Muscle of arm (tissue), 12 donors: ENCODE data around the gene PRICKLE2. TPM values are rescaled to one million over a fixed set of nuclear protein-coding genes. Genes with fewer than 3 reads are reported as not detected.

Experiments
- DNase-seq: peaks from one replicate; pipeline ENCODE4 v3.0.0-alpha.2; 2013
- polyA plus RNA-seq, 12 donors: library from polyadenylated mRNA; unstranded; fragments of 120-200 nt; gene quantifications; one replicate each; pipeline ENCODE4 v1.2.1, GENCODE V29; 2013; ENCODE audit not compliant: insufficient read length in 12 of 12

PRICKLE2 gene
- polyA plus RNA-seq, 12 donors, result 6.7 to 14.4 (median 10.0) TPM; not detected in 1

DNA sequence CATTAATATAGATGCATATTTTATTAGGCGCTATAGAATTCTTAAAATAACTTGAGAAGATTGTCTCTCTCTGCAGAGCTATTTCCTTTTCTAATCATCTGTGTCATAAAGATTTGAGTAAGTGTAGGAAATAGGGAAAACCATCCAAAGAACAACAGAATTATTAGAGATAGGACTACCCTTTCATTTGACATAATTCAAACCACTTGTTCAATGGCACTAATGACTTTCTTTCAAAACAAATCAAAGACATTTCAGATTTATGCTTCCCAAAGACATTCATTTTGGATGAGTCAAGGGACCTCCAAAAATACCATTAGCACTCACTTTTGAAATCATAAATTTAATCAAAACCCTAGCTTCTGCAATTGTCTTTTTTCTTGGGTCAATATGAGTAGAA lies 29.5 kb downstream of the PRICKLE2 start:
- DNase-seq, result no peak

DNA sequence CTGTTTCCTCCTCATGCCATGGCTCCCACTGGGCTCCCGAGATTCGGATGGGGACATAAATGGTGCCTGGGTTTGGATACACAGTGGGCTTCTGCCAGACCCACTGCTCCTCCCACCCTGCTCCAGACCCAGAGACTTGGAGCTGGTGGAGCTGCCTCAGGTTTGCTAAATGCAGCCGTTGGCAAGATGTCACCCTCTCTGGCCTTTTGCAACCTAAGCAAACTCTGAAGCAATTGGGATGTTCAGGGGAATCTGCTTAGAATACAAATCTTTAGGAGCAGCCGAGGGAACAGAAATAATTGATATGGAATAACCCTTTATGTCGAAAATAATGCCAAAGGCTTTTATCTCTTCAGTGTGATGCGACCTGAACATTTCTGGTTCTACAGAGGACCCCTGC lies 33.4 kb downstream of the PRICKLE2 start:
- DNase-seq, result no peak

DNA sequence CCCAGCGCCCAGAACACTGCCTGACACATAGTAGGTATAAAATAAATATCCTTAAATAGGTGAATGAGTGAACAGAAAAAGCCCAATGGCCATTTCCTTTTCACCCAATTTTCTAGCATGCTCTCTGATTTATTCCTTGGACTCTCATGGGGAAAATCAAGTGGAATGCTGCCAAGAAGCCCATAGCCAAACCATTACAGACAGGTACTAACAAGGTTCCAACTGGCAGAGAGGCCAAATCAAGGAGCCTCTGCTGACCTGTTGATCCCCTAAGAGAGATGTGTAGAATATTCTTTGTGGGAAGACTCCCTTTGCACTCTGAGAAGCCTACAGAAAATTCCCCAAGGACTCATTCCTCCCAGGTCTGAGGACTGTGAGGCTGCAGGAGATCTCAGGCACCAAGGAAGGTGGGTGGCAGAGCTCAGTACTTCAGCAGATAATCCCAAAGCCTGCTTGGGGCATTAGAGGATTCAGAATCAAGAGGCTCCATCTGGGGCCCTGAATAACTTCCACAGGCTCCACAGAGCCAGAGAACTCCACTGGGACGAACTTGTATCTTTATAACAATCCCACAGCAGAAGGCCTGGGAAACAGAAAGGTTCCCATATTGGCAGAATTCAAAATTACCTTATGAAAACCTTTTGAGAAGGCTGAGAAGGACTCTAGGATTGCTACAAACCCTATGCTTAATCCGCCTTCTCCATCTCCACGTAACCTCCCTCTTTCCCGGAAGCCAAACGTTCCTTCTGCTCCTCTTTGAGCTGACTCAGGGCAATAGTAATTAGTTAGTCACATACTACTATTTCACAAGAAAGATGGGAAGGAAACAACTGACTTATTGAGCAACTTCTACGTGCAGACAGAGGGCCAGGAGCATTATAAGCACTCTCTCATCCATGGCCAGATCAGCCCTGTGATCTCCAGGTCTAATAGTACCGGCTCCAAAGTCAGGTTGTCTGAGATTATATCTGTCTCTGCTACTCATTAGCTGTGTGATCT lies 34.5 kb downstream of the PRICKLE2 start:
- no peak for DNase-seq

DNA sequence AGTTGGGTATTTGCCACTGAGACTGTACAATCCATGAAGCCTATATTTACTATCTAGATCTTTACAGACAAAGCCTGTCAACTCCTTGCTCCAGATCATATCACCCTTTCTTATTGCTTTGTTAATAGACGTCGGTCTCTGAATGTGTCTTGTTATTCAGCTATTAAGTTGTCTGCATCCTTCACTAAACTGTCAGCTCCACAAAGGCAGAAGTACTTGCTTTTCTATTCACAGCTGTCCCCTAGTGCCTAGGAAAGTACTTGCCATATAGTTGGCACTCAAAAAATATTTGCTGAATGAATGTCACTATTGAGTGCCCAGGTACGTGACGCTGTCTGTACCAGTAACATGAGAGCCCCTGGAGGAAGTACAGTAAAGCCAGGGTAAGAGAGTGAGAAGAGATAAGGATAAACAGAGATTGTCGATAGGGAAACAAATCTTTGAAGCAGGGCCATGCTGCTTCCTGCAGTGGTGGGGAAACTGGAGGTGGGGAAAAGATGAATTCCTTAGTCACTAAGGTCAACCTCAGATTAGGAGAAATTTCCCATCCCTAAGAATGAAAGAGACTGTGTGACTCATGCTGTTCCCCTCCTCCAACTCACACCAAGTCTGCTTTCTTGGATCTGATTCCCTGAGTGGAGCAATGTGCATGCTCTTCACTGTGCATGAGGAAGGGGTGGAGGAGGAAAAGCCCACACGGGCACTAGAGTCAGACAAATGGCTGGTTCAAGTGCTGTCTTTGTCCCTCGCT lies 36.3 kb downstream of the PRICKLE2 start:
- peak; percentile 44 for DNase-seq

DNA sequence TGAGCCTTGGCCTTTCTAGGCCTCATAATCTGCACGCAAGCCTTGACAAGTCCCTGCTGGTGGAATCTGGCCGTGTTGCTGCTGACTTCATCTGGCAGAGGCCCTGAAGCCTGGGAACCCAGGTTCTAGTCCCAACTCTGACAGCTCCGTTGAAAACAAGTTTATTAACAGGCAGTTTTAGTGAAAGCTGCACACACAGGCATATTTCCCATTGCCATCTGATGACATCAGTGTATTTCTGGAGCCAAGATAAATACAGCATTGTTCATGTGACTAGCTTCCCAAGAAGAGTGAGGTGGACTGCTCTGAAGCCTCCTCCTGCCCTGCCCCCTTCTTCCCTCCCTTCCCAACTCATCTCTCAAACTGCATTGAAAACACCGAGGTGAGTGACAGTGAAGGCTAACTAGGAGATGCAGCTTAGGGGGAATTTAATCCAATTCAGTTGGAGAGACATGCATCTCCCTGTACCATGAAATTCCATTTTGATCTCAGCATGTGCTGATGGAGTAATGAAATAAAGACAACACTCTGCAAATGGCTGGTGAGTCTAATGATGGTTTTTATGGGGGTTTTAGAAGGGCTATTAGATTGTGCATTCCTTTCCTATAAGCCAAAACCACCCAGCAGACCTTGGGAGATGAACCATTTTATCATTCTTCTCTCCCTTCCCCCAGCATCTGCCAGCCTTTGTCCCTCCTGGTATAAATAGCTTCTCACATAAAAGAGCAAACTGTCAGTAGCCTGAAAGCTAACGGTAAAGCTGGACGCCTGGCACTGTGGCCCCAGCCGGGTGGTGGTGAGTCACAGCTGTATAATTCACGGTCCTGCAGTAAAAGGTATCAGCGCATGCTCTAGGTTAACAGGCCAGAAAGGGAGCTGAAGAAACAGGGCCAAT lies 38.0 kb downstream of the PRICKLE2 start:
- DNase-seq, result peak; percentile 89

DNA sequence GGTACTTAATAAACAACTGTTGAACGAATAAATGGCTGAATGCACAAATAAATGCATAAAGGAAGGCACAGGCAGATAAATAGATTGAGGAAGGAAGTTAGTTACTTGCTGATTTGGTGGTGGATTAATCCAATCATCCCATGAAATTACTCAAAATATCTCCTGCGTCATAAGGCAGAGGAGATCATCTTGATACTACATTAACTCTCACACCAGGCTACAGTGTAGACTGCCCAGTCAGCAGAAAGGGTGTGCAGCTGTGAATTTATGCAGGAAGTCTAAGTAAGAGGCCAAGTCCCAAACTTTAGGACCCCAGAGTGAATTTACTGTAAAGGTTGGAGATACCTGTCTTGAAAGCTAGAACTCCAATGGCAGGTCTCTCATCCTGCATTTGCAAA lies 38.6 kb downstream of the PRICKLE2 start:
- no peak for DNase-seq

DNA sequence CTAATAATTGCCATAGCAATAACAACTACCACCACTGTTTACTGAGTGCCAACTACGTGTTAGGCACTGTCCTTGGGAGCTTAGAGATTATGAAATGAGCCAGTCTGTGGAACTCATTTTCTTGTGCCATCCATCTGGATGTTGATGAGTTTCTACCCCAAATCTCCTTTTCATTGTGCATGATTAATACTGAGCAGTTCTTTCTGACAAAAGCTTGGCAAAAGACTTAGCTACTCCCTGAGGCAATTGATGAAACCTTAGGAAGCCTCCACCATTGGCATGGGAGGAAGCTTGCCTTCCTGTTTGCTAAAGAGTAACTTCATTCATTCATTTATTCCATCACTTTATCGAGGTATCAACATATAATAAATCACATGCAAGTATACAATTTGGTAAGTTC lies 39.8 kb downstream of the PRICKLE2 start:
- no peak for DNase-seq

DNA sequence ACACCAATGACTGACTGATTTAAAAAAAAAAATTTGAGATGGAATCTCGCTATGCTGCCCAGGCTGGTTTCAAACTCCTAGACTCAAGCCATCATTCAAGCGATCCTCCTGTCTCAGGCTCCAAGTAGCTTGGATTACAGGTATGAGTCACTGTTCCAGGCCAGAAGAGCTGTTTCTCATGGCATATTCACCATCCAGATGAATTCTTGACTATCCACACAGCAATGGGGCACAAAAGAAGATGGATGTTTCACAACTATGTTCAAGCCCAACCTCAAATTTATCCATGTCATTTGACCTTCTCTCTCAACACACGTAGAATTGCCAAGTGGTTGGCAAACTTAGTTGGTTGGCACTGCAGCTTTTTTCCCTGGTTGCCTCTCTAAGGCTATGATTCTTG lies 40.6 kb downstream of the PRICKLE2 start:
- DNase-seq, result no peak

DNA sequence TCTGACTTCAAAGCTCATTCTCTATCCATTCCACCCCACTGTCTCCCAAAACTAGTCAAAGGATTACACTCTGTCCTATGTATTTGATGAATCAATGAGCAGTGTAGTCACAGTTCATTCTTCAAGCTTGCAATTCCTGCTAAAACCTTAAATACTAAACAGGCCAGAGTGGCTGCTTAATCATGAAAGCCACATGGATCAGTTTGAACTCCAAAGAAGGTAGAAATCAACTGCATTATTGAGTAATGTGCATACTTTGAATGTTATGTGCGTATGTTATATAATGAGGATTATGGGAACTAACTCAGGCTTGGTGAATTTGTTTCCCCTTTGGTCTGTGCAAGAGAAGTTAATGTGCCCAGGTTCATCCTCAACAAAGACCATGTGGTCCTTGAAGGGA lies 45.4 kb downstream of the PRICKLE2 start:
- DNase-seq, result no peak

DNA sequence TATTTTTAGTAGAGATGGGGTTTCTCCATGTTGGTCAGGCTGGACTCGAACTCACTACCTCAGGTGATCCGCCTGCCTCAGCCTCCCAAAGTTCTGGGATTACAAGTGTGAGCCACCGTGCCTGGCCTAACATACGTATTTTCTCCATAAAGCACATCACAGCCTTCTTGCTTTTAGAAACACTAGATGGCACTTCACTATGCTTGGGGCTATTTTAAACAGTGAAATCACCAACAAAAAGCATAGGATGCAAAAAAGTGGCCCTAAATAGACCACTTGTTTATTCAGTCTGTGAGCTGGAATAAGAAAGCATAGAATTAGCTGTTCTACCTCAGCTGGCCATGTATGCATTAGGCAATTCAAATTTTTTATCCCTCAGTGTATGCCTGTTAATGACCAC lies 46.0 kb downstream of the PRICKLE2 start:
- DNase-seq, result no peak

DNA sequence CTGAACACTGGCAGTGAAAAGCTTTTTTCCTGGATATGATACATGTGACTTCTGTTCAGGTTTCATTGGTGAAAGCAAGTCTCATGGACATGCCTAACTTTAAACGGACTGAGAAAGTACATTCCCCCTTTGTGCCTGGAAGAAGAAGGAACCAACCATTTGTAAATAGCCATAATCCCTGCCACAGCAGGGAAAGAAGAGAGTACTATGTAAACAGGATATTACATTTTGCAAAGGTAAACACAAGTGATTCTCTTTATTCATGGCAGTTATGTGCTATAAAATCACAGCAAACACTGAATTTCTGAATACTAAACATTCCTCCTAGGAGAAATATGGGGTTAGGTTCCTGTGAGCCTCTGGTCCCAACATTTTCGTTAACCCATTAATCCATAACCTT lies 46.8 kb downstream of the PRICKLE2 start:
- no peak for DNase-seq

DNA sequence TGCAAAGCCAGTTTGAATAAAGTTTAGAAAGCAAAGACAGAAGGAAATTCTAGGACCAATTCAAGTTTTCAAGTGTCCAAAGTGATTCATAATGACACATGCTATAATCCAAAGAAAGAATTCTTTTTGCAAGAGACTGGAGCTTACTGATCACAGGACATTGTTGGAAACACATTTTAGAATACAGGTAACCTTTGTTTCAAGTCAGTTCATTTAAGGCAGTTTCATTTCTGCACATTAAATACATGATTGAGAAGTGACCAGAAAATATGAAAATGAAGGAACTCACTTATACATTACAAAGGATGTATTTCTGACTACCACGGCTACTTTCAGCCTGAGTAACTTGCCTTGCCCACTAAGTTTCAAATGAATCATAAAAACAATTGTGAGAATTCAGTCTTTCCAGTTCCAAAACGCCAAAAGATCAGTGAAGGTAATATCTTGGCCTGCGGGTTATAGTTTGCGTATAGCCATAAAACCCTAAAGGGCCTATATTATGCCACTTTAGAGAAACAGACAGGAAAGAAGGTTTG lies 48.7 kb downstream of the PRICKLE2 start:
- no peak for DNase-seq

DNA sequence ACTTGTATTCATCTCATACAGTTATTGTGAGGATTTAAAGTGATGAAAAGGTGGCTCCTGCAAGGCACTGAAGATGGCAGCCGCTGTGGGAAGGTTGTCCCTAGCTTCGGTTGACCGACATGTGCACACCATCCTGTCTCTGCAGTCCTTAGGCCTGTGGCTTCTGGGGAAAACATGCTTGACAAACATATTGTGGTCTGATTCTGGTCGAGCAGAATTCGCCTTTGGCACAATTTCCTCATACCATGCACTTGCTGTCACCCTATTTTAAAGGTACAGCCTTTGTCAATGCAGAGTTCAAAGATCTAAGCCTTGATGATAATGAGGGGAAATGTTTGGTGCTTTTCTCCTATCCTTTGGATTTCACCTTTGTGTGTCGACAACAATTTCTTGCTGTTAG lies 50.9 kb downstream of the PRICKLE2 start:
- DNase-seq, result no peak

DNA sequence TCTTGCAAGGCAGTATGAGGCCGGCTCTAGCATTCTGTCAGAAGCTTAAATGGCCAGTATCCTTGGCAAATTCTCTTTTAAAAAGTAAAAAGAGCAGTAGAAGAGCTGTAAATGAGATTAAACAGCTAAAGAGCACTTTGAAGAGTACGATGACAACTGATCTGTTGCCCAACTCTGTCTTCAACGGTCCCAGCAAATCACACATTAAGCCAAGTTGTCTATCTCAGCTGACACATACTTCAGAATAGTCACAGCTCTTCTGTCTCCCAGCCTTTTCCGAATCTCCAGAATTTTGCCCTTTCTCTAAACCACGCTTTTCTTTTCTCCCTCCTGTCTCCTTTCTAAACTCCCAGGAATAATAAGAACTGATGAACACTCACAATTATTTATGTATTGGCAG lies 51.7 kb downstream of the PRICKLE2 start:
- DNase-seq, result no peak

DNA sequence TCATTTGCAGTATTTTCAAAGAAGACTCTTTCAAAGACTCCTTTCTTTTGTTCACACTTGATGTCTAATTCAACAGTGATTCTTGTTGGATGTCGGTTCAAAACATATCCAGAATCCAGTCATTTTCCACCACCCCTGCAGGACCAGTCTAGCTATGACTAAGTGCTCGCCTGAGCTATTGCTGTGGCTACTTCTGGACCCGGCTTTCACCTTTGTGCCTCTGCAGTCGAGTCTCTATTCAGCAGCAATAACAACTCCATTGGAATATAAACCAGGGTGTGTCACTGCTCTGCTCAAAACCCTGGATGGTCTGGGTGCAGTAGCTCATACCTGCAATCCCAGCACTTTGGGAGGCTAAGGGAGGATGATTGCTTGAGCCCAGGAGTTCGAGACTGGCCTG lies 55.0 kb downstream of the PRICKLE2 start:
- no peak for DNase-seq

DNA sequence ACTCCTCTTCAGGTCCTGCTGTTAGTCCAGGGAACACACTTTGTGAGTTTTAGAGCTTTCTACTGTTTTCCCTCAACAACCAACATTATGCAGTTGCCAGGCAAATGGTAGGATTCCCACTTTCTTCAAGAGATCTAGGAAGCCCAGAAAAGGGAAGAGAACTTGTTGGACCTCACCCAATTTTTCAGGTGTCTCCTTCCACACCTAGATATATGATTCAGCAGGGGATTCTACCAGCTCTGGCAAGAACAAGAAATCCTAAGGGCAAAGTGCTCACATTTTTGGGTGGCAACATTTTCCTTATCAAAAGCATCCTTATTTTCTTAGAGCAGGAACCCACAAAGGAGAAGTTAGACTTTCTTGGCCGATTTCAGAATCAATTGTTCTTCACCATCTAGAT lies 57.4 kb downstream of the PRICKLE2 start:
- no peak for DNase-seq

DNA sequence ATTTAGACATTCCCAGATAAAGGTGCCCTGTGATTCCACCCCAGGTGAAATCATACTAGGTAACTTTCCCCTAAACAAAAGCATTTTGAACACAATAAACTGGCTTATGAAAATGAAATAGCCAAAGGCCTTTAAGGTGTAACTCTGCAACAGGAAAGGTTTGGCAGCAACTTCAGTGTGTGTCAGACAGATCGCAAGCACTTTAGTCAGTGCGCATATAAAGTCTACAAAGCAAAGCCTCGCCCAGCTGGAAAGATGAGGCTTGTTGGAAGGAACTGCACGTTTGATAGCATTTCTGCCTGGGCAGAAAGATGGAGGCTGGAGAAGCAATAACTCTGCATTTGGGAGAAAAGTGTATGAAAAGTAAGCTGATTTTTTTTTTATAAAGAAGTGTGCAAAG lies 57.9 kb downstream of the PRICKLE2 start:
- no peak for DNase-seq

DNA sequence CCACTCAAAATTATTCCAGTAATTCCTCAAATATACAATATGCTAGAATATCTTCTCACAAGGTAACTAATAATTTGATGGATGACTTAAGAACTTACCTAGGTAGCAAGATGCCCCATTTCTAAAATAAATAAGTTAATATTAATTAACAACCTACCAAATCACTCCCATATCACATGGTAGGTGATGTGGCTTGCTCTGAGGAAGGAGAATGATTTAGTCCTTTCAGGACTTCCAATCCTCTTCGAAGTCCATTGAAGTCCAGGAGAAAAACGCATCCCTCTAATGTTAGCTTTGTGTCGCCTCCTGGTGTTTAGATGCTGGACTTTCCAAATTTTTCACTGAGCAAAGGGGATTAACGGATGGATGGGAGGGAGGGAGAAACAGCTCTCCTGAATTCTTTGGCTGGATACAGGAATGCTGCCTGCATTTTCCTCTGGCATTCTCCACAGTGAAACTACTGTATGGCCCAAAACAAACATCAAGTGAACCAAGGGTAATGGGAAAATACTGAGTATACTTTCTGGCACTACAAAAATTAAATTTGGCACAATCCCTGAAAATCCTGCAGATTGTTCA lies 58.6 kb downstream of the PRICKLE2 start:
- no peak for DNase-seq

DNA sequence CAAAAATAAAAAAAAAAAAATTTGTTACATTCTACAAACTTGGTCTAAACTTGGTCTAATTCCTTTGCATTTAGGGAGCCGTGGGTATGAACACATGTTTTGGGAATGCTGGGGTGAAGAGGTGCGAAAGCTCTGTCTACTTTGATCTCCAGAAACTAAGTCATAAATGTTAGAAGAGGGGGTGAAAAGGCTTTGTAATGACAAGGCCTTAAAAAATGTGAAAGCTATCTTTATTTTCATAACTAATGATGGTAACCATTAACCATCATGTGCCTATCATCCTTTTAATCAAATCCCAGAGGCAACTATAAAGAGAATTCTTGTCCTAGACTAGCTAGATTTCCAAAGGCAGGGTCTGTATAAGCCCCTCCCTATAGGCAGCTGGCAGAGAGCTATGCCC lies 60.9 kb downstream of the PRICKLE2 start:
- DNase-seq, result no peak

DNA sequence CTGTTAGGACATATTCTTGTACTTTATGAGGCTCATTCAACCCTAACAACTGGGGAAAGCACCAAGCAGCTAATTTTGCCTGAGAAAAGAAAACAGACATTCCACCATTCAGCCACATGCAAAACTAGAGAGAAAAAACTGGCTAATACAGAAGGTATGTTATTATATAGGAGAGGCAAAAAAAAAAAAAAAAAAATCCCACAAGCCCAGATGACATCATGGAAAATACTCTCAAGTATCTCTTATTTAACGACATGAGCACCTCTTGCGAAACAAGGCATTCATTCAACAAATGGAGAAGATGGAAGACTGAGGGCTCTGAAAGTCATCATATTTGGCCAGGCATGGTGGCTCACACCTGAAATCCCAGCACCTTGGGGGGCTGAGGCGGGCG lies 61.5 kb downstream of the PRICKLE2 start:
- no peak for DNase-seq

DNA sequence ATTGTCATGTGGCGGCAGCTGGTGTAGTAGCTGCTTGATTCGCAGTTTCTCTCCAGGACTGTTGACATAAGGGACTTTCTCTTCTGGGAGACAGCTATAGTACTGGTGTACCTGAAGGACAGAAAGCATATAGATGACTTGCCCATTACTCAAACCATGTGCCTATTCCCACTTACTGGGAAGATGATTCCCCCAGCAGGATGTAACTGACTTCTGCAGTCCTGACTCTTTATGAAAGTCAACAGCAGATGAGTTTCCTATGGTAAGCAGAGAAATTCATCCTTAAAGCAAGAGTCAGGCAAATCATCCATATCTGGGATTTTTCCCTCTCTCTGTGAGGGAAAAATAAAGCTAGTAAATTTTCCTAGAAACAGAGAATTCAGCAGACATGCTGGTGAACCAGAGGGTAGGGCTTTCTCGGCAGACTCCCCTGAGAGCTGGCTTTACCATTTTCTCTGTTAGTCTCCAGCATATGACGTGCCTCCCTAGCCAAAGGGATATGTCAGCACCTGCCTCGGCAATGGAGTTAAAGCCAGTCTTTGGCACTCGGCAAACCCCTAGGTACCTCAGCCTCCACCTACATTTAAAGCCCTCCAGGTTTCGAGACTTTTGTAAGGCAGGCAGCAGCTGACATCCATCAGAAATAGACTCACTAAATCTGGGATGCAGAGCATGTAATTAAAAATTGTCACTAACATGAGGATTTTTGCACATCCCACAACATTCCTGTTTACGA lies 62.1 kb downstream of the PRICKLE2 start:
- no peak for DNase-seq
